SK-N-SH (cell line): ENCODE measurements around the gene C17orf114.

Experiments used
- CTCF ChIA-PET: fragments of 300-600, 350-600 bp; formaldehyde crosslinking; extraction: SDS; loops from one replicate; lab custom pipeline; 2021; lab: Yijun Ruan, JAX
- POLR2A ChIA-PET: fragments of 350-600 bp; sonication (Branson Sonifier 250); formaldehyde crosslinking; extraction: SDS; loops from one replicate; lab custom pipeline; 2020; ENCODE audit warnings: antibody characterized with exemption, inconsistent platforms; lab: Yijun Ruan, JAX
- DNase-seq: peaks from one replicate; pipeline ENCODE4 v3.0.0; 2012
- H2AFZ ChIP-seq: fragments of 200-600 bp; sonication (generic); 2 replicates; pipeline ENCODE4 v1.8.1; 2016; ENCODE audit warnings: antibody characterized with exemption, mild to moderate bottlenecking, low read depth
- H3F3A ChIP-seq: fragments of 200-600 bp; sonication (generic); replicated peaks from 2 replicates; pipeline ENCODE3; 2016; ENCODE audit warnings: antibody characterized with exemption, mild to moderate bottlenecking; ENCODE audit not compliant: insufficient read depth
- H3K27ac ChIP-seq, 2 experiments: fragments of 200-500 bp in 1 of 2; fragments of 200-600 bp in 1 of 2; sonication (Bioruptor generic) in 1 of 2; sonication (generic), shearing (Covaris generic) in 1 of 2; 2 replicates each; pipeline versions ENCODE4 v1.5.1 to v1.6.1; 2014 to 2016; ENCODE audit warnings: low read depth in 2 of 2, inconsistent platforms in 1 of 2, low read length in 1 of 2, mild to moderate bottlenecking in 1 of 2, mixed read lengths in 1 of 2
- H3K27me3 ChIP-seq: fragments of 200-600 bp; sonication (generic), shearing (Covaris generic); 2 replicates; pipeline ENCODE4 v1.6.1; 2016; ENCODE audit warnings: mixed run types; ENCODE audit not compliant: insufficient read depth
- H3K36me3 ChIP-seq, 2 experiments: fragments of 200-500 bp in 1 of 2; fragments of 200-600 bp in 1 of 2; sonication (Bioruptor generic) in 1 of 2; sonication (generic) in 1 of 2; replicated peaks in 1 of 2; 2 replicates each; pipeline versions ENCODE3 to v1.5.1; 2014 to 2016; ENCODE audit warnings: low read length in 1 of 2, mild to moderate bottlenecking in 1 of 2; ENCODE audit not compliant: insufficient read depth in 2 of 2, control insufficient read depth in 1 of 2
- H3K4me1 ChIP-seq, 2 experiments: fragments of 200-500 bp in 1 of 2; fragments of 200-600 bp in 1 of 2; sonication (Bioruptor generic) in 1 of 2; sonication (generic), shearing (Covaris generic) in 1 of 2; 2 replicates each; pipeline versions ENCODE4 v1.5.1 to v1.6.1; 2014 to 2016; ENCODE audit warnings: low read depth in 1 of 2, low read length in 1 of 2, mixed run types in 1 of 2; ENCODE audit not compliant: insufficient read depth in 2 of 2, control insufficient read depth in 1 of 2
- H3K4me2 ChIP-seq: fragments of 200-600 bp; sonication (generic), shearing (Covaris generic); 2 replicates; pipeline ENCODE4 v1.6.1; 2017; ENCODE audit warnings: mixed run types
- H3K4me3 ChIP-seq, 2 experiments: fragments of 200-500 bp in 1 of 2; fragments of 200-600 bp in 1 of 2; sonication (Bioruptor generic) in 1 of 2; sonication (generic), shearing (Covaris generic) in 1 of 2; 2 replicates each; pipeline versions ENCODE4 v1.5.1 to v1.8.1; 2014 to 2016; ENCODE audit warnings: low read depth in 2 of 2, inconsistent platforms in 1 of 2, low read length in 1 of 2, mild to moderate bottlenecking in 1 of 2, mixed read lengths in 1 of 2, moderate library complexity in 1 of 2
- H3K79me2 ChIP-seq: fragments of 200-600 bp; sonication (generic); 2 replicates; pipeline ENCODE4 v1.8.1; 2017; ENCODE audit warnings: mild to moderate bottlenecking; ENCODE audit not compliant: insufficient read depth
- H3K9ac ChIP-seq: fragments of 200-600 bp; sonication (generic); 2 replicates; pipeline ENCODE4 v1.6.1; 2017; ENCODE audit warnings: mixed run types
- H3K9me2 ChIP-seq: fragments of 200-600 bp; sonication (generic); 2 replicates; pipeline ENCODE4 v1.6.1; 2017; ENCODE audit warnings: mixed run types
- H3K9me3 ChIP-seq: fragments of 200-600 bp; sonication (generic); 2 replicates; pipeline ENCODE4 v1.6.1; 2017; ENCODE audit warnings: mixed run types, mild to moderate bottlenecking, moderate library complexity
- H4K20me1 ChIP-seq: fragments of 200-600 bp; sonication (generic); 2 replicates; pipeline ENCODE4 v1.6.1; 2017; ENCODE audit warnings: mild to moderate bottlenecking, mixed run types; ENCODE audit not compliant: insufficient read depth
- CHD2 ChIP-seq: fragments of 150-350 bp; IDR thresholded peaks from 2 replicates; pipeline ENCODE4 v1.6.1; 2018; ENCODE audit warnings: low read length; ENCODE audit not compliant: partially characterized antibody
- ELF1 ChIP-seq: IDR thresholded peaks from 2 replicates; pipeline ENCODE4 v1.4.0; 2012
- EP300 ChIP-seq, 2 experiments: IDR thresholded peaks; 2 replicates each; pipeline versions ENCODE4 v1.4.0 to v1.6.1; 2012; ENCODE audit warnings: borderline replicate concordance in 1 of 2, low read depth in 1 of 2, low read length in 1 of 2
- EZH2phosphoT487 ChIP-seq: fragments of 200-600 bp; sonication (generic); IDR thresholded peaks from 2 replicates; pipeline ENCODE4 v1.6.1; 2017; ENCODE audit warnings: low read depth, mixed run types, mild to moderate bottlenecking, antibody characterized with exemption, moderate library complexity, borderline replicate concordance
- FOSL2 ChIP-seq: IDR thresholded peaks from 2 replicates; pipeline ENCODE4 v1.4.0; 2012; ENCODE audit warnings: low read depth, mild to moderate bottlenecking, moderate library complexity, borderline replicate concordance
- FOXJ3 ChIP-seq: sonication (generic); formaldehyde crosslinking; IDR thresholded peaks from 2 replicates; pipeline ENCODE4 v1.5.1; 2020; ENCODE audit warnings: mild to moderate bottlenecking, missing genetic modification reagents
- JUND ChIP-seq: IDR thresholded peaks from 2 replicates; pipeline ENCODE4 v1.4.0; 2012
- MEF2A ChIP-seq: IDR thresholded peaks from 2 replicates; pipeline ENCODE4 v1.4.0; 2012; ENCODE audit warnings: low read depth, borderline replicate concordance
- NFIC ChIP-seq: IDR thresholded peaks from 2 replicates; pipeline ENCODE4 v1.4.0; 2012; ENCODE audit warnings: borderline replicate concordance
- NRF1 ChIP-seq: IDR thresholded peaks from 2 replicates; pipeline ENCODE4 v1.6.1; 2012; ENCODE audit warnings: low read depth, mild to moderate bottlenecking, low read length
- RAD21 ChIP-seq: IDR thresholded peaks from 2 replicates; pipeline ENCODE4 v1.6.1; 2012; ENCODE audit warnings: mild to moderate bottlenecking, low read length
- SIN3A ChIP-seq: IDR thresholded peaks from 2 replicates; pipeline ENCODE4 v1.6.1; 2012; ENCODE audit warnings: low read depth, mild to moderate bottlenecking, low read length, moderate library complexity, borderline replicate concordance
- TCF12 ChIP-seq: IDR thresholded peaks from 2 replicates; pipeline ENCODE4 v1.4.0; 2012
- TEAD4 ChIP-seq: IDR thresholded peaks from 2 replicates; pipeline ENCODE4 v1.4.0; 2012; ENCODE audit warnings: mild to moderate bottlenecking, borderline replicate concordance; ENCODE audit not compliant: insufficient read depth
- YY1 ChIP-seq: IDR thresholded peaks from 2 replicates; pipeline ENCODE4 v1.4.0; 2012; ENCODE audit warnings: low read depth, mild to moderate bottlenecking
- WGBS: methylation state at CpG from one replicate; pipeline ENCODE4 v1.1.6; 2017; ENCODE audit warnings: low lambda C conversion rate; 5-methylcytosine and 5-hydroxymethylcytosine counted together
- TF ChIP-seq, protein P1 (sequence below): fragments of 150-350 bp; IDR thresholded peaks from 2 replicates; pipeline ENCODE4 v1.6.1; 2016; ENCODE audit warnings: mild to moderate bottlenecking, low read depth, low read length
- TF ChIP-seq, protein P2 (sequence below): IDR thresholded peaks from 2 replicates; pipeline ENCODE4 v1.4.0; 2012; ENCODE audit warnings: low read depth, borderline replicate concordance
- TF ChIP-seq, protein P3 (sequence below): IDR thresholded peaks from 2 replicates; pipeline ENCODE4 v1.4.0; 2012; ENCODE audit warnings: low read depth

C17orf114 gene

DNA sequence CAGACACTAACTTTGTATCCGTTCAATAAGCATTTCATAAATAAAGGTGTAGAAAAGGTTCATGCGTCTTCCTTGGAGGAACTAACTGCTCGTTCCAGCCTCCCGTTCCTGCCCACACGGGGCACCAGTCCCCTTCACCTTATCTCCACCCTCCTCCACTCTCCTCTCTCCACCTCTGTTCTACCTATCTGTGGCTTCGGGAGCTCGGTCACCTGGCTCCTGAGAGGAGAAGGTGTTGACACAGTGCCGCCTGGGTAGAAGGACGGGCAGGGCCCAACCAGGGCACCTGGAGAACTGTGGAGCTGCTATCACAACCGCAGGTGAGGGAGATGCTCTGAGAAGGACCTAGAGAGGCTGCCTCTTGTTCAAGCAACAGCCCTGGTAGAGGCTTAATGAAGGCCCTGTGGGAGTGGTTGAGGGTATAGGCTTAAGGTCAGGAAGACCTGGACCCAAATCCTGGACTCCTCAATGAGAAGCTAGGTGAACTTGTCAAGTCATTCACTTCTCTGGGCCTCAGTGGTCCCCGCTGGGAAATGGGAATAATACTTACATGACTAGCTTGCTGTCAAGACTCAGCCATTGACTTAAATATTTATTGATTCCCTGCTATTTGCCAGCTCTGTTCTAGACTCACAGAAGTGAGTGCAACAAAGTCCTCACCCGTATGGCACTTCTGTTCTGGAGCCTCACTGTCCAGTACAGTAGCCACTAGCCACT is 21.4 kb upstream of the C17orf114 start:
- Histone ChIP-seq H3K9me2 (no peaks in the 10 kb centered on the region), H2AFZ (no peak overlapping the region), H3F3A (no peaks in the 10 kb centered on the region)
- ChIA-PET POLR2A (interaction anchor here (0.9 kb wide), 1 partner anchor 35 kb away, joined by 3 read pairs; no protein-coding TSS in a partner anchor), CTCF (interaction anchor here (0.5 kb wide), 1 partner anchor 58 kb away, joined by 3 read pairs; no protein-coding TSS in a partner anchor)
- TF ChIP-seq JUND = no peak
- TF ChIP-seq RAD21 = no peak
- no peak for TF ChIP-seq FOXJ3 (CRISPR knock-in tag)
- no peak for TF ChIP-seq YY1
- no peak for TF ChIP-seq ELF1
- TF ChIP-seq NFIC = no peak
- TF ChIP-seq, protein P1, sequence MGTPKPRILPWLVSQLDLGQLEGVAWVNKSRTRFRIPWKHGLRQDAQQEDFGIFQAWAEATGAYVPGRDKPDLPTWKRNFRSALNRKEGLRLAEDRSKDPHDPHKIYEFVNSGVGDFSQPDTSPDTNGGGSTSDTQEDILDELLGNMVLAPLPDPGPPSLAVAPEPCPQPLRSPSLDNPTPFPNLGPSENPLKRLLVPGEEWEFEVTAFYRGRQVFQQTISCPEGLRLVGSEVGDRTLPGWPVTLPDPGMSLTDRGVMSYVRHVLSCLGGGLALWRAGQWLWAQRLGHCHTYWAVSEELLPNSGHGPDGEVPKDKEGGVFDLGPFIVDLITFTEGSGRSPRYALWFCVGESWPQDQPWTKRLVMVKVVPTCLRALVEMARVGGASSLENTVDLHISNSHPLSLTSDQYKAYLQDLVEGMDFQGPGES = no peak
- TF ChIP-seq NRF1 = no peak
- TF ChIP-seq TCF12 = no peak
- no peak for TF ChIP-seq TEAD4
- TF ChIP-seq, protein P2, sequence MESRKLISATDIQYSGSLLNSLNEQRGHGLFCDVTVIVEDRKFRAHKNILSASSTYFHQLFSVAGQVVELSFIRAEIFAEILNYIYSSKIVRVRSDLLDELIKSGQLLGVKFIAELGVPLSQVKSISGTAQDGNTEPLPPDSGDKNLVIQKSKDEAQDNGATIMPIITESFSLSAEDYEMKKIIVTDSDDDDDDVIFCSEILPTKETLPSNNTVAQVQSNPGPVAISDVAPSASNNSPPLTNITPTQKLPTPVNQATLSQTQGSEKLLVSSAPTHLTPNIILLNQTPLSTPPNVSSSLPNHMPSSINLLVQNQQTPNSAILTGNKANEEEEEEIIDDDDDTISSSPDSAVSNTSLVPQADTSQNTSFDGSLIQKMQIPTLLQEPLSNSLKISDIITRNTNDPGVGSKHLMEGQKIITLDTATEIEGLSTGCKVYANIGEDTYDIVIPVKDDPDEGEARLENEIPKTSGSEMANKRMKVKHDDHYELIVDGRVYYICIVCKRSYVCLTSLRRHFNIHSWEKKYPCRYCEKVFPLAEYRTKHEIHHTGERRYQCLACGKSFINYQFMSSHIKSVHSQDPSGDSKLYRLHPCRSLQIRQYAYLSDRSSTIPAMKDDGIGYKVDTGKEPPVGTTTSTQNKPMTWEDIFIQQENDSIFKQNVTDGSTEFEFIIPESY = no peak
- no peak for TF ChIP-seq CHD2
- no peak for TF ChIP-seq FOSL2
- TF ChIP-seq SIN3A = no peak
- TF ChIP-seq EZH2phosphoT487 = no peak
- no peak for TF ChIP-seq MEF2A
- TF ChIP-seq, protein P3, sequence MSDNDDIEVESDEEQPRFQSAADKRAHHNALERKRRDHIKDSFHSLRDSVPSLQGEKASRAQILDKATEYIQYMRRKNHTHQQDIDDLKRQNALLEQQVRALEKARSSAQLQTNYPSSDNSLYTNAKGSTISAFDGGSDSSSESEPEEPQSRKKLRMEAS = no peak
- no peak for TF ChIP-seq EP300 (IDR thresholded peaks at IDR 0.05; ENCODE audit: borderline replicate concordance in 1 of 2, low read depth in 1 of 2, low read length in 1 of 2)
- TF ChIP-seq, all 33 proteins: peak for 0
- Histone ChIP-seq H3K4me1 (no peaks in the 10 kb centered on the region), H3K4me3 (no peak overlapping the region), H3K9ac (no peak overlapping the region), H4K20me1 (no peaks in the 10 kb centered on the region), H3K36me3 (peaks cover 0 to 4% of the 10 kb centered on the region in 2 experiments), H3K79me2 (no peaks in the 10 kb centered on the region), H3K27ac (no peak overlapping the region), H3K27me3 (no peaks in the 10 kb centered on the region), H3K4me2 (no peak overlapping the region), H3K9me3 (no peaks in the 10 kb centered on the region)
- DNase-seq = no peak
- 88% methylated on average over 12 of the region's 12 CpGs for WGBS
